ENCODE measurements around the gene PDLIM7.

DNA sequence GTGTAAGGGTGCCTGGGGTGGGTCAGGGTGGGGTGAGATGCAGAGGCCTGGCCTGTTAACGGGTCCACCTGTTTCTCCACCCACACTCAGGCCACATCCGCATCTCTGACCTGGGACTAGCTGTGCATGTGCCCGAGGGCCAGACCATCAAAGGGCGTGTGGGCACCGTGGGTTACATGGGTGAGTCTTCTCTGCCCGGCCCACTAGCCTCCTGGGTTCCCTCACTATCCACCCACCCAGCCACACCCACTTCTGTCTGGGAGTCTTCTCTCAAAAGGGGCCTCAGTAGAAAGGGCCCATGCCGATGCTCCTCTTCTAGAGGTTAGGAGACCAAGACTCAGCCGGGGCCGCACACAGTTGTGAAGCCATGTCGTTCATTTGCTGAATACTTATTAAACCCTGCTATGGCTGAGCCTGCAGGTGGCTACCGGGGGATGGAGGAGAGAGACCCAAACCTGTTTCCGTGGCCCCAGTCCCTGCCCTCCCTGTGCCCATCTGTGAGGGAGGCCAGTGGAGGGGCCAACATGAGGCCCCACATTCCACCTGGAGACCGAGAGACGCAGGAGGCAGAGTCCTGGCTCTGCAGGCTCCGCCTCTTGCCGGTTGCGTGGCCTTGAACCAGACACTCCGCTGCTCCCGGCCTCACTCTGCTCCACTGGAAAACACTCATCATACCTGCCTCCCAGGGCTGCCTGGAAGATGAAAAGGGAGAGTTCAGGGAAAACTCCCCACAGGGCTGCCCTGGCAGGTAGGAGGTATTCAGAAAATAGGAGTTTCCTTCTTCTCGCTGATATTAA lies 62.3 kb downstream of the PDLIM7 start:
- TF ChIP-seq REST (IDR thresholded peaks at IDR 0.05; ENCODE audit: low read depth): no peak
- no peak for TF ChIP-seq EP300 (IDR thresholded peaks at IDR 0.05; ENCODE audit: borderline replicate concordance)
- TF ChIP-seq YY1 (IDR thresholded peaks at IDR 0.05; ENCODE audit: low read depth): no peak
- TF ChIP-seq NFIC (IDR thresholded peaks at IDR 0.05): no peak
- no peak for TF ChIP-seq CREB1 (IDR thresholded peaks at IDR 0.05; ENCODE audit: low read depth)
- TF ChIP-seq TCF12 (IDR thresholded peaks at IDR 0.05; ENCODE audit: low read depth): no peak
